Progenitor cell of endocrine pancreas (in vitro differentiated cells): ENCODE measurements around the gene CH25H. TPM values are rescaled to one million over a fixed set of nuclear protein-coding genes. Genes with fewer than 3 reads are reported as not detected.
"Not testable (repeated sequence)": the region's sequence is repeated elsewhere in the genome, so short reads cannot be mapped to it uniquely, and the experiment has no call there.

ENCODE experiments used
- DNase-seq: peaks from one replicate; pipeline ENCODE4 v3.0.0; 2021; ENCODE audit warnings: low spot score; ENCODE audit not compliant: unreplicated experiment
- H3K27ac Mint-ChIP-seq: 2 replicates; pipeline ENCODE4 v1.8.0; 2021; ENCODE audit warnings: mild to moderate bottlenecking, moderate library complexity, mixed read lengths
- H3K27me3 Mint-ChIP-seq: 2 replicates; pipeline ENCODE4 v1.8.0; 2021; ENCODE audit warnings: mixed read lengths
- H3K36me3 Mint-ChIP-seq: 2 replicates; pipeline ENCODE4 v1.8.0; 2022; ENCODE audit warnings: mixed read lengths; ENCODE audit not compliant: insufficient read depth
- H3K4me1 Mint-ChIP-seq: 2 replicates; pipeline ENCODE4 v1.8.0; 2021; ENCODE audit warnings: low read depth, mixed read lengths
- H3K4me3 Mint-ChIP-seq: 2 replicates; pipeline ENCODE4 v1.8.0; 2021; ENCODE audit warnings: low read depth, mild to moderate bottlenecking, moderate library complexity, mixed read lengths
- H3K9me3 Mint-ChIP-seq: 2 replicates; pipeline ENCODE4 v1.8.0; 2021; ENCODE audit warnings: low read depth, mixed read lengths
- total RNA-seq: library from RNA; stranded (reverse); gene quantifications from 2 replicates; pipeline ENCODE4 v1.2.1, GENCODE V29; 2021
- TF ChIP-seq, protein P1 (sequence below): fragments of 200-600 bp; sonication (generic); IDR thresholded peaks from one replicate; pipeline ENCODE4 v1.5.0; 2021; ENCODE audit warnings: antibody characterized with exemption, mild to moderate bottlenecking; ENCODE audit not compliant: unreplicated experiment

CH25H gene
- total RNA-seq, 1 donor from 2014 or later, result not detected

DNA sequence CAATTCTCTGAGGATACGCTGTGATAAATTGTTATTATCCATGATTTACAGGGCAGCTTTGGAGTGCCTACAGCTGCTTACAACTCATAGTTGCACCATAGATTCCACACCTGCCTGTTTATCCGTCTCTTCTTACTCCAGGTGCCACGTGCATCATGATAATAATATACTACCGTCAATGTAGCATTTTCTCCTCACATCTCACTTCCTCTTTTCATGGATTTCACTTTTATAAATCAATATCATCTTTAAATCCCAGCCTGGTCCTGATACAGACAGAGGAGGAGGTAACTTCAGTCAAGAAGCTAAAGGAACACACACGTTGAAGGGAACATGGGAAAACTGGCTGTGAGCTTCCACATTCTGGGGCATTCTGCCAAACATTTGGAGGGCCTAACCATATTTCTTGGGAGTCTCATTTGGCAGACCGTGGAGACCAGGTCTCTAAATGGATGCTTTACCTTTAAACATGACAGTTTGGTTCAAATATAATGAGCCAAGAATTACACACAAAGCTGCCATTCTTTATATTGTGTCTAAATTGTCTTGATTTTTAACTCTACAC, 2.4 kb downstream of the CH25H start:
- Mint-ChIP-seq H3K4me1 (peaks cover 7% of the 10 kb centered on the region), H3K27ac (no peak overlapping the region), H3K9me3 (no peaks in the 10 kb centered on the region), H3K27me3 (peaks cover 22% of the 10 kb centered on the region), H3K36me3 (no peaks in the 10 kb centered on the region), H3K4me3 (no peak overlapping the region)
- no peak for DNase-seq
- TF ChIP-seq, protein P1, sequence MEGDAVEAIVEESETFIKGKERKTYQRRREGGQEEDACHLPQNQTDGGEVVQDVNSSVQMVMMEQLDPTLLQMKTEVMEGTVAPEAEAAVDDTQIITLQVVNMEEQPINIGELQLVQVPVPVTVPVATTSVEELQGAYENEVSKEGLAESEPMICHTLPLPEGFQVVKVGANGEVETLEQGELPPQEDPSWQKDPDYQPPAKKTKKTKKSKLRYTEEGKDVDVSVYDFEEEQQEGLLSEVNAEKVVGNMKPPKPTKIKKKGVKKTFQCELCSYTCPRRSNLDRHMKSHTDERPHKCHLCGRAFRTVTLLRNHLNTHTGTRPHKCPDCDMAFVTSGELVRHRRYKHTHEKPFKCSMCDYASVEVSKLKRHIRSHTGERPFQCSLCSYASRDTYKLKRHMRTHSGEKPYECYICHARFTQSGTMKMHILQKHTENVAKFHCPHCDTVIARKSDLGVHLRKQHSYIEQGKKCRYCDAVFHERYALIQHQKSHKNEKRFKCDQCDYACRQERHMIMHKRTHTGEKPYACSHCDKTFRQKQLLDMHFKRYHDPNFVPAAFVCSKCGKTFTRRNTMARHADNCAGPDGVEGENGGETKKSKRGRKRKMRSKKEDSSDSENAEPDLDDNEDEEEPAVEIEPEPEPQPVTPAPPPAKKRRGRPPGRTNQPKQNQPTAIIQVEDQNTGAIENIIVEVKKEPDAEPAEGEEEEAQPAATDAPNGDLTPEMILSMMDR, result no peak

DNA sequence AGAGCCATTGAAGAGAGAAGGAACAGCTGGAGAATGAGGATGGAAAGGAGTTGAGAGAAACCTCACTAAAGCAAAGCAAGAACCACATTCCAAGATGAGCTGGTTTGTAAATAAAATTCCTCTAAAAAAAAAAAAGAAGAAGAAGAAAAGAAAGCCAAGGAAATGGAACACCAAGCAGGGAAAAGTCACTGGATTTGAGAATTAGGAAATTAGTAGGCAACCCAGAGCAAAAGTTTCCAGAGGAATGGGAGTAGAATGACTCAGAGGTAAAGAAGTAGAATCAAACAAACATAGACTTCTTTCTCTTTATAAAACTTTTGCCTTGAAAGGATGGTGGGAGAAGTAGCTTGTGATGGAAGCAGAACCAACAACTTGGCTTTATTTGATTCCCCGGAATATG, 3.9 kb downstream of the CH25H start:
- Mint-ChIP-seq H3K9me3 (no peaks in the 10 kb centered on the region), H3K4me1 (peaks cover 7% of the 10 kb centered on the region), H3K27ac (no peak overlapping the region), H3K4me3 (no peak overlapping the region), H3K27me3 (peaks cover 17% of the 10 kb centered on the region), H3K36me3 (no peaks in the 10 kb centered on the region)
- no peak for DNase-seq
- TF ChIP-seq, protein P1, result no peak

DNA sequence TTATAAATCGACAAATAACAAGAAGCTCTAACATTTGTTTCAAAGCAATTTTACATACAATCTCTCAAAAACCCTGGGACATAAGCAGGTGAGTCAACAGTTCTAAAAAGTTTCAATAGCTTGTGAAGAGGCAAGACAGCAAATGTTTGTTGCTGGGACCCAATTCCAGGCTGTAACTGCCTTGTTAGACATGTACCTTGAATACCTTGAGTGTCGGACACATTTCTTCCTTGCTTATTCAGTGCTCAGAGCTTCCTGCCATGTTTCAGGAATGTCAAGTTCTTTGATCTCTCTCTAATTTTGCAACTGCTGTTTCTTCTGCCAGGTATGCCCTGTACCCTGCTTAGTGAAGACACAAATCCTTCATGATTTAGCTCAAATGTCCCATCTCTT, 5.1 kb downstream of the CH25H start:
- Mint-ChIP-seq H3K9me3 (no peaks in the 10 kb centered on the region), H3K27ac (no peak overlapping the region), H3K4me1 (peaks cover 7% of the 10 kb centered on the region), H3K36me3 (no peaks in the 10 kb centered on the region), H3K4me3 (no peak overlapping the region), H3K27me3 (peaks cover 26% of the 10 kb centered on the region)
- DNase-seq, result no peak
- TF ChIP-seq, protein P1, result no peak

DNA sequence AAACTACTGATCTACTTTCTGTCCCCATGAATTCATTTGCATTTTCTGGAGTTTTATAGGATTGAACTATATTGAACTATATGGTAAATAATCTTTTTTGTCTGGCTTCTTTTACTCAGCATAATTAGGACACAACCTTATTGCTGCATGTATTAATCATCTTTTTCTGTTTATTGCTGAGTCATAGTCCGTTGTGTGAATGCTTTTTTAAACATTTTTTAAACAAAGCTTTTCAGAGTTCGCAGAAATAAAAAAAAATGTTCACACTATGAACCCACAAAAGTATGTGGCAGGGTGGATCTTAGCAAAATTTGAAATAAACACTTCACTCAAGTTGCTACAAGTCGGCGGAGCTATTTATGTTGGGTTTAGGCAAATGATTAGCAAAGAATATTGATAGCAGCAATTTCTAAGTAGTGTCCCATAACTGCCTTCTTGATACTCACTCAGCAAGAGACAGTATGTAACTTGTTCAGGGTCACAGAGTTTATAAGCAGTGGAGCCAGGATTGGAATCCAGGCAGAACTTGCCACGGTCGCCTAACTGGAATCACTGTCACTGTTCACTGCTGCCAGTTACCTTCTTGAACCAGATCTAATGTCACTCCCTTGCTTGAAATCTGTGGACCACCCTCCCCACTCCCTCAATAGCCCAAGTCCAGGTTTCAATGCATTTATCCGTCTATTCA, 5.6 kb downstream of the CH25H start:
- no peak overlapping the region for H3K4me3 Mint-ChIP-seq
- no peak for DNase-seq
- no peaks in the 10 kb centered on the region for H3K9me3 Mint-ChIP-seq
- peaks cover 2% of the 10 kb centered on the region for H3K4me1 Mint-ChIP-seq
- H3K27ac Mint-ChIP-seq, result no peak overlapping the region
- peaks cover 32% of the 10 kb centered on the region for H3K27me3 Mint-ChIP-seq
- TF ChIP-seq, protein P1, result no peak
- H3K36me3 Mint-ChIP-seq, result no peaks in the 10 kb centered on the region

DNA sequence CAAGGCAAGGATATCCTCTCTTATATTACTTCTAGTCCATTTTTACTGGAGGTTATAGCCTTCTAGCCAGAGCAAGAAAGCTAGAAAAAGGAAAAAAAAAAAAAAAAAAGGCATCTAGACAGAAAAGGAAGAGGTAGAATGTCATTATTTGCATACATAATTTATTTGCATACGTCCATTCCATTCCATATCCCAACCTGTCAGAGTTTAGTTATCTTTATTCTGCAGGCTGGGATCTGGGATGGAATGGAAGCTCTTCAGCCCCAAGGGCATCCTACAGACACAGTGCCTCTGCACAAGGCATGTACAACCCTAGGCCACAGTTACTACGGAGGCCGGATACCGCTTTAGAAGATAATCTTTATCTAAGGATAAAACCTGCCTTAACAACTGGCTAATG, 9.6 kb downstream of the CH25H start:
- TF ChIP-seq, protein P1, result no peak
- no peaks in the 10 kb centered on the region for H3K9me3 Mint-ChIP-seq
- no peak overlapping the region for H3K4me3 Mint-ChIP-seq
- H3K27me3 Mint-ChIP-seq, result peaks cover 64% of the 10 kb centered on the region
- no peak overlapping the region for H3K27ac Mint-ChIP-seq
- H3K36me3 Mint-ChIP-seq, result no peaks in the 10 kb centered on the region
- no peak for DNase-seq
- peaks cover 8% of the 10 kb centered on the region for H3K4me1 Mint-ChIP-seq

GRCh38 chr10:89191301-89191700, 15.8 kb downstream of the CH25H start:
- not testable (repeated sequence) for DNase-seq, H3K4me3 Mint-ChIP-seq, H3K27ac Mint-ChIP-seq, H3K36me3 Mint-ChIP-seq
- Mint-ChIP-seq H3K27me3 (peaks cover 86% of the 10 kb centered on the region), H3K4me1 (peaks cover 13% of the 10 kb centered on the region), H3K9me3 (peaks cover 14% of the 10 kb centered on the region)
